Cerebellar nuclear complex (tissue), 1 donor: Measurements from ENCODE around the gene SLC16A3.
A peak's percentile ranks its signal among the peaks of the same experiment; 100 is the strongest.

Experiments
- DNase-seq, 2 experiments: peaks; one replicate each; lab custom pipeline; 2025; lab: John Stamatoyannopoulos, UW

Gene SLC16A3

GRCh38 chr17:82236142-82236971 lies 7.5 kb downstream of the SLC16A3 start:
- DNase-seq, result no peak

GRCh38 chr17:82237083-82237745 lies 8.4 kb downstream of the SLC16A3 start:
- DNase-seq, result no peak

DNA sequence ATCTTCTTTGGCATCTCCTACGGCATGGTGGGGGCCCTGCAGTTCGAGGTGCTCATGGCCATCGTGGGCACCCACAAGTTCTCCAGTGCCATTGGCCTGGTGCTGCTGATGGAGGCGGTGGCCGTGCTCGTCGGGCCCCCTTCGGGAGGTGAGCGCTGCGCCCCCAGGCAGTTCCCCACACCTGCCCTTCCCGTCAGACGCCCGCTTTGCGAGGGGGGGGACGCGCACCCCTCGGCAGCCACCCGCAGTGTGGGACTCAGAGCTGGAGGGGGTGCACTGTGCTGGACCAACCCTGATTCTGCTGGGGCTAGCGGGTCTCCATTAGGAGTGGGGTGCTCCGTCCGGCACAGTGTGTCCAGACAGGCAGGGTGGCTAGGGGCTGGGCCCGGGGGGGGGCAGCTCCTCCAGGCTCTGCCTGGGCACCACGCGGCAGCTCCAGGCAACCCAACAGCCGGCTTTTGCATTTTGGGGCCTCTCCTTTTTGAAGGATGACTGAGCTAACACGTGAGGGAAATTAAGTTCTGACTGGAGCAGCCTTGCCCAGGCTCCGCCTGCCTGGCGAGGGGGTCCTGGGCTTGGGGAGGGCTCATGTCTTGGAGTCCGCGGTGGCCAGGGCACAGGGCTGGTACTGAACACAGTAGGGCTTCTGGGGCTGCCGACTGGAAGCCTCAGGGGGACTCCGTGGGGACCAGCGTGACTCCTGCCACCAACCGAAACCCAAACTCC lies 9.1 kb downstream of the SLC16A3 start:
- DNase-seq, result no peak

DNA sequence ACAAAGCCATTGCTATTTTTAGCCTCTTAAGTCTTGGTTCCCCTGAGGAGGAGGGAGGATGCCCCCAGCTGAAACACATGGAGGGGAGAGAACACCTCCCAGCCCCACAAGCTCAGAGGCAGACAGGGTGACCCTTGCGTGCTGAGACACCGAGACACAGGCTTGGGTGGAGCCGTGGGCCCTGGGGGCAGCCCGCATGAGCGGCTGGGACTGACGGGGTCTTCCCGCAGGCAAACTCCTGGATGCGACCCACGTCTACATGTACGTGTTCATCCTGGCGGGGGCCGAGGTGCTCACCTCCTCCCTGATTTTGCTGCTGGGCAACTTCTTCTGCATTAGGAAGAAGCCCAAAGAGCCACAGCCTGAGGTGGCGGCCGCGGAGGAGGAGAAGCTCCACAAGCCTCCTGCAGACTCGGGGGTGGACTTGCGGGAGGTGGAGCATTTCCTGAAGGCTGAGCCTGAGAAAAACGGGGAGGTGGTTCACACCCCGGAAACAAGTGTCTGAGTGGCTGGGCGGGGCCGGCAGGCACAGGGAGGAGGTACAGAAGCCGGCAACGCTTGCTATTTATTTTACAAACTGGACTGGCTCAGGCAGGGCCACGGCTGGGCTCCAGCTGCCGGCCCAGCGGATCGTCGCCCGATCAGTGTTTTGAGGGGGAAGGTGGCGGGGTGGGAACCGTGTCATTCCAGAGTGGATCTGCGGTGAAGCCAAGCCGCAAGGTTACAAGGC lies 9.8 kb downstream of the SLC16A3 start:
- no peak for DNase-seq

- no peak for DNase-seq
These were observed 10.6 kb downstream of the SLC16A3 start for GRCh38 chr17:82239401-82239925.

- DNase-seq, result no peak
These were observed 11.2 kb downstream of the SLC16A3 start for GRCh38 chr17:82239926-82240505.

DNA sequence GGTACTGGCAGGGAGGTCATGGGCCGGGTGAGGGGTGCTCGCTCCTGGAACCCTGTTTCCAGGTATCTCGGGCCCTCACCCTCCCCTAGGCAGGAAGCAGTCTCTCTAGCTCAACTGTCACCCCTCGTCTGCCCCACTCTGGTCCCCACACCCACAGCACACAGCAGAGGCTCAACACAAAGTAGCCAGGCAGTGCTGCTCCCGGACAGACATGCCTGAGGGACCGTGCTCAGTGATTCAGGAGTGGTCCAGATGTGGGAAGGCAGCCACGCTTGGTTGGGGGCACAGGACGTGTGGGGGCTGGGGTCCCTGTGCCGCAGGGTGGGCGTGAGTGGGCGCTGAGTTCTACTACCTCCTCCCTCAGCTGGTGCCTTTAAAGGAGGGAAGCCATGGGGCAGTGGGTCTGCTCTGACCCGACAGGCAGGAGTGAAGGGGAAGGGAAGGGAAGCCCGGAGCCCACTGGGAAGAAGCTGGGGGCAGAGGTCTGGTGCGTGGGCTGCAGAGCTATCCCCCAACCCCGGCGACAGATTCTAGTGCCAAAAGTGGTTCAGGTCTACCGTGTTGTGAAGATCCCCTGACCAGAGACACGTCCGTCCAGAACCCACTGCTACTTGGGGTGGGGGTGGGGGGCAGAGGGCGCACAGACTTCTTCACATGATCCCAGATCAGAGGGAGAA lies 11.8 kb downstream of the SLC16A3 start:
- no peak for DNase-seq

DNA sequence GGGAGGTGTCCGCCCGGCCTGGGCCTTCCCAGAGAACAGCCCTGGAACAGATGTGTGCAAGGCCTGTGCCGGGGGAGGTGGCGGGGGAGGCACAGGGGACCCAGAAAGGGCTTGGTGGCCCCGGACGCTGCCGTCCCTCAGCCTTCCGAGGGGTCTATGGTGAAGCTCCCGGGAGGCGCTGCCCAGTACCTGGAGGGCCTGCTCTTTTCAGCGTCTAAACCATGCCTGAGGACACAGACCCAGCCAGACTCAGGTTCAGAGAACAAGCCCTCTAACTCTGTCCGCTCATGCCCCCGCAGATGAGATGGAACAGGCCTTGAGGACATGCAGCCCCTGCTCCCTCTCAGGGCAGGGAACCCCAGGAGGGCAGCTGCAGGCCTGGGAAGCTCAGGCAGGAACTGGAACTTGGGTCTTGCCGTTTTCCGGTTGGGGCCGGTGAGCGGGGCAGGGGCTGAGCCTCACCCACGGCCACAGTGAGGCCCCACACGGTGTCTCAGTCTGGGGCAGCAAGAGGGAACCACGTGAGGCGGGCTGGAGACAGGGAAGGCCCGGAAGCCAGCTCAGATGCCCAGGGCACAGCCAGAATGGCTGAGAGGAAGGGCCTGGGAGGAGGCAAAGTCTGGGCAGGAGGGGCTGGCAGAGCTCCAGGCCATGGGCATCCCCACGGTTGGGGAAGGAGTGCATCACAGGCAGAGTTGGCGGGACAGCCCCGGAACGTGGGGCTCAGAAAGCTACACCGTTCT lies 12.5 kb downstream of the SLC16A3 start:
- DNase-seq, result no peak

GRCh38 chr17:82241926-82242697 lies 13.3 kb downstream of the SLC16A3 start:
- DNase-seq, result no peak

DNA sequence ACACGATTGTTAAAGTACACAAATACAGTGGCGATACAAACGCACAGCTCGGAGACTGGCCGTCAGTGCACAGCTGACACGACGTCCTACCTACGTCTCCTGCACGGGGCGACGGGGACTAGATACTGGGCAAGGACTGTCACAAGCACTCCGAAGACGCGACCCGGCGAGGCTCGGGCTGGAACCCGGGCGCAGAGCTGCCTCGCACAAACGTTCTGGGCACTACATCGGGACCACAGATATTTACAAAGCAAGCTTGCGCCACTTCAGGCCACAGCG lies 13.8 kb downstream of the SLC16A3 start:
- no peak for DNase-seq

DNA sequence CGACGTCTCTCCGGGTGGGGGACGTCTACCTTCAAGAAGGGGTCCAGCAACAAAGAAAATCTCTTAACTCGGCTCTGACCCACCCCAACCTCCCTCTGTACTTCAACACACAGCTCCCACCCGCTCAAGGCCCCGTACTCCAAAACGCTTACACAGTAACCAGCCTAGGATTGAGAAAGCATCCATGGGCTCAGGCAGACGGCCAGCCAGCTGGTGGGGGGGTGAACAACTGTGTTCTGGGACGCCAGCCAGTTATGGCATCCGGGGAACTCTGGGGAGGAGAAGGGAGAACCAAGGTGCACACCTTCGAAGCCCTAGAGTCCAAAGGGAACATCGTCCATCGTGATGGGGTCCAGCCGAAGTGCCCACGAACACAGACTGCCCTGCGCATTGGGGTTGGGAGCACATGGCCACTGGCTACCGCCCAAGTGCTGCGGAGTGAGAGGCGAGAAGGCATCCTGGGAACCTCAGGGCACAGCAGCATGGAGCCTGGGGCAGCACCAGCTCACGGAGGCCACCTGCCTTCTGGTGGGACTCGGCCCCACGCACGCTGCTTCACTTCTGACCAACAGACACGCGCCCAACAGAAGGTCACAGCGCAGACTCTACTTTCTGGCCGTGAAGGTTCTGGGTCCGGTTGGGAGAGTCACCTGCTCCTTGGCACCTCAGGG lies 14.3 kb downstream of the SLC16A3 start:
- peak; percentile 27 to 33 for DNase-seq

DNA sequence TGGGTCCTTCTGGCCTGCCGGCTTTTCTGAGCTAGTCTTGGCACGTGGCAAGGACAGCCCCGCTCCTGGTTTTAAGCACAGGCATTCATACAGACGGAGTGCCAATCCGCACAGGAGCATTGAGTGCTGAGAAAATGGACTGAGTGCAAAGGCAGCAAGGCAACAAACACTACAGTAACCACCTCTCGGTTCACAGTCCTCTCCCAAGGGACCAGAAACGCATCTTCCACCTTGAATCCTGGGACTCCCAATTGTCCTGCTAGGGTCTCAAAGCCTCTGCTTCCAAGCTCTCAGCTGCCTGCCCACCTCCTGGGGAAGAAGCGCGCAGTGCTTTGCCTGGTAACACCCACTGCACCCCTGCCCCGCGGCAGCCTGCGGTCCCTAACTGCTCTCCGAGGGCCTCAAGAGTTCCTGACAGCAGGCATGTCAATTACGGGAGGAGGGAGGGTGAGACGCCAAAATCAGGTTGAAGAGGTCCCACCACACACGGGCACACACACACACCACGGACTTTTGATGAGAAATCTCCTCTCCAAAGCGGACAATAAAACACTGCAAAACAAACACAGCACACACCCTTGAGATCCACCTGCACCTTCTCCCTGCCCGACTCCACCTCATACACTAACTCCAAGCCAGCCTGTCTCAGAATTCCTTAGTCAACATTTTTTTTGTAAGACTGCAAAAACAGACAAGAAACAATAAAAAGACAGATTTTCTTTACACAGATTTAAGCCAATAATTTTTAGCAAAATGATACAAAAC lies 15.0 kb downstream of the SLC16A3 start:
- DNase-seq, result no peak

DNA sequence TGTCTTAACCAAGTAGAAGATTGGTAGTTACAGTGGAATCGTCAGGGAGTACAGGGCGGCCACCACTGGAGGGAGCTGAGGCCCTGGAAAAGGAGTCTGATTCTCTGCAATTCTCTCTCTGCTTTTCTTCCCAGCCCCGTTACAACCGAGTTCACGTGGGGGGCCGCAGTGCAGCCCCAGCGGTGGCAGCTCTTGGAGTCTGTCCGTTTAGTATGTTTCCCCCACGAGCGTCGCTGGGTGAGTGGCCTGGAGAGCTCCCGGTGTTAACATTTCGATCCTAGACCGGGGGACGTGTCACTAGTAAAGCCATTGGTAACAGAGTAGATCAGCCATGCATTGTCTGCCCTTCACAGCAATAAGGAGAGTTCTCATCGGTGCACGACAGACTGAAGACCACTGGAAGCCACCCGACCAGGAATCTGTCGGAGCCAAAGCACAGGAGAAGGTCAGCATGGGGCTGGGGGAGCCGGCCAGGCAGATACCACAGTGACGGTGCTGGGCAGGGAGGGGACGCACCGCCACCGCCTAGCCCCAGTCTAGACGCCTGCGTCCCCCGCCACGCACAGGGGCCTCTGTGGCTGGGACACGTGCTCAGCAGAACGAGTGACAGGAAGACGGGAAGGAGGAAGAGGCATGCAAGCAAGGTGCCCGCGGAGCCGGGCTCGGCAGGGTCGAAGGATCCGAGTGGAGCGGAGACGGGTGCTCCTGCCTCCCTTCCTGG lies 15.7 kb downstream of the SLC16A3 start:
- no peak for DNase-seq

GRCh38 chr17:82245134-82246039 lies 16.5 kb downstream of the SLC16A3 start:
- DNase-seq, result no peak

DNA sequence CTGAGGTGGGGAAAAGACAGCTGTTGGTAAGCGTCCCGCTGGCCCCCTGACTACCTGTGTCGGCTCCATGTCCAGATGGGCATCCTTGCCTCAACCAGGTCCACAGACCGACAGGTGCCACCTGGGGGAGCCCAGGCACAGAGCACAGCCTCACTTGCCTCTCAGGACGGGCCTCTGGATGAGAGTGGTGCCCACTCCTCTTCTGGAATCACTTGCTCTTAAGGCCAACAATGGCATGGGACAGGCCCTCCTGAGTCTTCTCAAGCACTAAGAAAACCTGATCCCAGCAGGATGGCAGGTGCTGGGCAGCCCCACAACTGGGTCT lies 17.2 kb downstream of the SLC16A3 start:
- no peak for DNase-seq

GRCh38 chr17:82246365-82247181 lies 17.7 kb downstream of the SLC16A3 start:
- DNase-seq, result no peak
